Endothelial cell of umbilical vein (primary cell): ENCODE data around the gene ABHD5. TPM values are rescaled to one million over a fixed set of nuclear protein-coding genes. Genes with fewer than 3 reads are reported as not detected.

Experiments
- BruUV-seq: library from RNA; stranded (reverse); fragments of 400-500 nt; replicated peaks from 2 replicates; lab custom pipeline; 2021; lab: Mats Ljungman, UMichigan
- CTCF ChIA-PET: fragments of 300-600, 350-600 bp; sonication (Branson Sonifier 250); formaldehyde crosslinking; loops from one replicate; lab custom pipeline; 2021; ENCODE audit warnings: antibody characterized with exemption, inconsistent platforms; lab: Charles Lee
- POLR2A ChIA-PET: fragments of 300-600, 350-600 bp; sonication (Branson Sonifier 250); formaldehyde crosslinking; loops from one replicate; lab custom pipeline; 2021; ENCODE audit warnings: antibody characterized with exemption, inconsistent platforms; lab: Charles Lee
- DNase-seq: peaks from one replicate; pipeline ENCODE4 v3.0.0-alpha.2; 2011; ENCODE audit warnings: low read depth, low spot score
- FAIRE-seq: peaks from 2 replicates; lab custom pipeline; 2011; peaks lifted over from hg19 to GRCh38; lab: Jason Lieb, UNC
- H2AFZ ChIP-seq: 2 replicates; pipeline ENCODE4 v1.6.0; 2012; ENCODE audit warnings: low read depth, low read length, control low read depth, inconsistent platforms
- H3K27ac ChIP-seq: 2 replicates; pipeline ENCODE4 v1.5.1; 2011; ENCODE audit warnings: low read depth, mild to moderate bottlenecking, control low read depth, low read length, moderate library complexity; ENCODE audit not compliant: insufficient read depth
- H3K27me3 ChIP-seq, 2 experiments: 2 replicates each; pipeline versions ENCODE4 v1.6.0 to v1.6.1; 2011; ENCODE audit warnings: low read length in 2 of 2, mixed read lengths in 1 of 2; ENCODE audit not compliant: control insufficient read depth in 2 of 2, insufficient read depth in 2 of 2
- H3K36me3 ChIP-seq, 2 experiments: 2 replicates in 1 of 2; 3 replicates in 1 of 2; pipeline ENCODE4 v1.5.1; 2011; ENCODE audit warnings: low read length in 2 of 2, mild to moderate bottlenecking in 1 of 2, moderate library complexity in 1 of 2; ENCODE audit not compliant: control insufficient read depth in 2 of 2, insufficient read depth in 2 of 2; ENCODE audit errors: extremely low read depth in 1 of 2
- H3K4me1 ChIP-seq: 3 replicates; pipeline ENCODE4 v1.5.1; 2011; ENCODE audit warnings: mild to moderate bottlenecking, low read length; ENCODE audit not compliant: control insufficient read depth, insufficient read depth; ENCODE audit errors: extremely low read depth
- H3K4me2 ChIP-seq: 2 replicates; pipeline ENCODE4 v1.6.1; 2011; ENCODE audit warnings: low read length, control low read depth, mixed read lengths; ENCODE audit not compliant: insufficient read depth
- H3K4me3 ChIP-seq, 3 experiments: fragments of 200-600 bp in 1 of 3; sonication (generic), shearing (Covaris generic) in 1 of 3; replicated peaks in 1 of 3; 2 replicates each; pipeline ENCODE4 v1.5.1; 2011 to 2016; ENCODE audit warnings: control low read depth in 3 of 3, low read length in 3 of 3, mild to moderate bottlenecking in 2 of 3, inconsistent platforms in 1 of 3, low read depth in 1 of 3, moderate library complexity in 1 of 3; ENCODE audit not compliant: insufficient read depth in 1 of 3
- H3K79me2 ChIP-seq: 2 replicates; pipeline ENCODE4 v1.6.0; 2012; ENCODE audit warnings: low read length, inconsistent platforms; ENCODE audit not compliant: control insufficient read depth, insufficient read depth
- H3K9ac ChIP-seq: replicated peaks from 2 replicates; pipeline ENCODE3; 2011; ENCODE audit warnings: low read length, control low read depth; ENCODE audit not compliant: insufficient read depth; ENCODE audit errors: extremely low read depth
- H3K9me1 ChIP-seq: replicated peaks from 3 replicates; pipeline ENCODE4 v1.6.0; 2011; ENCODE audit warnings: mild to moderate bottlenecking, low read length; ENCODE audit not compliant: control insufficient read depth, insufficient read depth; ENCODE audit errors: extremely low read depth
- H3K9me3 ChIP-seq: replicated peaks from 2 replicates; pipeline ENCODE4 v1.5.1; 2012; ENCODE audit warnings: low read length, inconsistent platforms; ENCODE audit not compliant: control insufficient read depth, insufficient read depth
- H4K20me1 ChIP-seq: replicated peaks from 2 replicates; pipeline ENCODE3; 2011; ENCODE audit warnings: mild to moderate bottlenecking, low read length; ENCODE audit not compliant: control insufficient read depth, insufficient read depth; ENCODE audit errors: extremely low read depth
- EZH2 ChIP-seq: IDR thresholded peaks from 2 replicates; pipeline ENCODE4 v1.6.1; 2012; ENCODE audit warnings: borderline replicate concordance, low read depth, mild to moderate bottlenecking, moderate library complexity, low read length, inconsistent platforms; ENCODE audit not compliant: severe bottlenecking
- FOS ChIP-seq: IDR thresholded peaks from 2 replicates; pipeline ENCODE4 v1.6.1; 2011; ENCODE audit warnings: mild to moderate bottlenecking, low read length, moderate library complexity, borderline replicate concordance; ENCODE audit not compliant: insufficient read depth
- GATA2 ChIP-seq: IDR thresholded peaks from 2 replicates; pipeline ENCODE4 v1.7.0; 2011; ENCODE audit warnings: low read depth, mild to moderate bottlenecking, moderate library complexity, mixed read lengths, low read length; ENCODE audit not compliant: insufficient read length, insufficient read depth
- JUN ChIP-seq: IDR thresholded peaks from 2 replicates; pipeline ENCODE4 v1.6.1; 2011; ENCODE audit warnings: borderline replicate concordance, low read depth; ENCODE audit not compliant: insufficient read length, insufficient read depth
- MYC ChIP-seq: IDR thresholded peaks from one replicate; pipeline ENCODE4 v1.6.1; 2011; ENCODE audit warnings: mild to moderate bottlenecking, low read depth, low read length
- POLR2A ChIP-seq: IDR thresholded peaks from 2 replicates; pipeline ENCODE4 v1.6.1; 2012; ENCODE audit warnings: low read depth, mild to moderate bottlenecking, control low read depth, low read length
- POLR2AphosphoS5 ChIP-seq: IDR thresholded peaks from 2 replicates; pipeline ENCODE4 v1.6.1; 2012; ENCODE audit warnings: low read depth, mild to moderate bottlenecking, control low read depth, low read length, moderate library complexity; ENCODE audit not compliant: insufficient read depth
- dilution Hi-C: fragments of 300-500 bp; cut with MboI; formaldehyde crosslinking; loops from one replicate; pipeline ENCODE4 v1.15.0; 2019; ENCODE audit warnings: low sequenced_read_pairs; ENCODE audit not compliant: extremely low pct_ligation_motif_present
- intact Hi-C: fragments of 100-400 bp; cut with micrococcal nuclease; formaldehyde crosslinking; loops from one replicate; pipeline ENCODE4 v1.10.0; 2022
- polyA plus RNA-seq, 4 experiments: library from polyadenylated mRNA; depleted of rRNA in 3 of 4; stranded (reverse) in 3 of 4; unstranded in 1 of 4; fragments of >200 nt; gene quantifications; 2 replicates each; pipeline versions ENCODE4 v1.2.1 to v1.2.3, GENCODE V29; 2011 to 2012; ENCODE audit warnings: missing spikeins in 1 of 4
- total RNA-seq: library from RNA; stranded (reverse); gene quantifications from 2 replicates; pipeline ENCODE4 v1.2.3, GENCODE V29; 2021
- TF ChIP-seq, protein P1 (sequence below), 2 donors: IDR thresholded peaks; 1 replicate in 1 of 2; 2 replicates in 1 of 2; pipeline ENCODE4 v1.5.1; 2011; ENCODE audit warnings: low read length in 2 of 2, mild to moderate bottlenecking in 2 of 2, moderate library complexity in 2 of 2, control low read depth in 1 of 2, inconsistent platforms in 1 of 2, low read depth in 1 of 2; ENCODE audit not compliant: insufficient read depth in 1 of 2; ENCODE audit errors: extremely low read depth in 1 of 2
- TF ChIP-seq, protein P2 (sequence below): IDR thresholded peaks from 2 replicates; pipeline ENCODE4 v1.6.1; 2011; ENCODE audit not compliant: insufficient read depth, insufficient read length

ABHD5 gene
- total and polyA plus RNA-seq, 2 donors (not counting 3 experiments of a cell fraction or from before 2014, with no cell fraction given): 10.0 to 21.2 TPM

- H4K20me1 ChIP-seq: no peaks in the 10 kb centered on the region
- H3K4me3 ChIP-seq: no peak overlapping the region
- H2AFZ ChIP-seq: no peak overlapping the region
- H3K27me3 ChIP-seq: no peaks in the 10 kb centered on the region
- ChIA-PET CTCF (interaction anchor here (0.6 to 3.0 kb wide), 6 partner anchors 12 to 1746 kb away, joined by 3 to 12 read pairs (median 4); no protein-coding TSS in a partner anchor), POLR2A (interaction anchor here (0.6 to 0.7 kb wide), 3 partner anchors 13 to 374 kb away, joined by 3 to 11 read pairs (median 10); no protein-coding TSS in a partner anchor)
- no peak overlapping the region for H3K9ac ChIP-seq
- no TSS peak for BruUV-seq
- DNase-seq (peak; percentile 82), FAIRE-seq (peak; percentile 83)
- TF ChIP-seq, protein P1, sequence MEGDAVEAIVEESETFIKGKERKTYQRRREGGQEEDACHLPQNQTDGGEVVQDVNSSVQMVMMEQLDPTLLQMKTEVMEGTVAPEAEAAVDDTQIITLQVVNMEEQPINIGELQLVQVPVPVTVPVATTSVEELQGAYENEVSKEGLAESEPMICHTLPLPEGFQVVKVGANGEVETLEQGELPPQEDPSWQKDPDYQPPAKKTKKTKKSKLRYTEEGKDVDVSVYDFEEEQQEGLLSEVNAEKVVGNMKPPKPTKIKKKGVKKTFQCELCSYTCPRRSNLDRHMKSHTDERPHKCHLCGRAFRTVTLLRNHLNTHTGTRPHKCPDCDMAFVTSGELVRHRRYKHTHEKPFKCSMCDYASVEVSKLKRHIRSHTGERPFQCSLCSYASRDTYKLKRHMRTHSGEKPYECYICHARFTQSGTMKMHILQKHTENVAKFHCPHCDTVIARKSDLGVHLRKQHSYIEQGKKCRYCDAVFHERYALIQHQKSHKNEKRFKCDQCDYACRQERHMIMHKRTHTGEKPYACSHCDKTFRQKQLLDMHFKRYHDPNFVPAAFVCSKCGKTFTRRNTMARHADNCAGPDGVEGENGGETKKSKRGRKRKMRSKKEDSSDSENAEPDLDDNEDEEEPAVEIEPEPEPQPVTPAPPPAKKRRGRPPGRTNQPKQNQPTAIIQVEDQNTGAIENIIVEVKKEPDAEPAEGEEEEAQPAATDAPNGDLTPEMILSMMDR (IDR thresholded peaks at IDR 0.05; ENCODE audit: extremely low read depth in 1 of 2, insufficient read depth in 1 of 2, low read depth in 1 of 2, low read length in 2 of 2): no peak
- TF ChIP-seq JUN (peak; percentile 82), FOS (peak; percentile 76), GATA2 (peak; percentile 24), EZH2 (no peak), POLR2AphosphoS5 (peak; percentile 56), MYC (no peak), POLR2A (no peak)
- TF ChIP-seq, protein P2, sequence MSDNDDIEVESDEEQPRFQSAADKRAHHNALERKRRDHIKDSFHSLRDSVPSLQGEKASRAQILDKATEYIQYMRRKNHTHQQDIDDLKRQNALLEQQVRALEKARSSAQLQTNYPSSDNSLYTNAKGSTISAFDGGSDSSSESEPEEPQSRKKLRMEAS: no peak
- dilution Hi-C loops: no loop called here
- no peaks in the 10 kb centered on the region for H3K79me2 ChIP-seq
- H3K27ac ChIP-seq: peak overlapping the region; percentile 73
- H3K9me3 ChIP-seq: no peaks in the 10 kb centered on the region
- intact Hi-C loops: loop anchor here (1.0 to 10.0 kb wide), 4 partner anchors 24 to 605 kb away; partner anchors contain the start of gene SNRK
- peaks cover 50% of the 10 kb centered on the region for H3K4me1 ChIP-seq
- H3K36me3 ChIP-seq: no peaks in the 10 kb centered on the region
- peak overlapping the region; percentile 5 for H3K4me2 ChIP-seq
- H3K9me1 ChIP-seq: no peaks in the 10 kb centered on the region
Measured at GRCh38 chr3:43766672-43767465, 76.1 kb downstream of the ABHD5 start.
